GM20431 (cell line): ENCODE results near the gene CD163L1.

Experiments used
- in situ Hi-C: fragments of 300-500 bp; cut with MseI, MboI; formaldehyde crosslinking; loops from one replicate; pipeline ENCODE4 v1.15.0; 2020; ENCODE audit warnings: low sequenced_read_pairs; ENCODE audit not compliant: unreplicated experiment

CD163L1 gene

DNA sequence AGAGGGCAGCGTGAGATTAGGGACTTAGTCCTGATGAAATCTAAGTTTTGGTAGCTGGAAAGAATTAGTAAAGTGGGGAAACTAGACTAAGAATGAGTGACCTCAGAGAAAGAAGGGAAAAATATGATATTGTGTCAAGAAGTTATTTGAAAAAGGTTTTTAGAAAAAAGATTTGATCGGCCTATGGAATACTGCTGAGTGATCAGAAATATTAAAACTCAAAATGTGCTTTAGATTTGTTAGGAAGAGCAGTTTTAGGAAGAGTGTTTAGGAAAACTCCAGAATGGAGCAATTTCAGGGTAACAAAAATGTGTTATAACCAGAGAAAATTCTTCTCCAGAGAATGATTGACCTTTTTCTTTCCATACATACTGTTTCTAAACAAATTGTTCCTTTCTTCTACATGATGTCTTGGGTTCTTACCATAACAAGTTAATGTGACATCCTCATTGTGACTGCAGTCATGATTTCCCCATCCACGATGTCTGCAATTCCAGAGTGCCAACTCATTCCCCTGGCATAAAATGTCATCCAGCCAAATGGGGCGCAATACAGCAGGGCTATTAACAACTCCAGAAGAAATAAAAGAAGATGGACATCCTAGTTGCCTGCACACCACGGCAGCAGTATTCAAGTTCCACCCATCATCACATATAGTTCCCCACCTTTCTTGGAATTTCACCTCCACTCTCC is 11.8 kb downstream of the CD163L1 start:
- in situ Hi-C loops = no loop called here

DNA sequence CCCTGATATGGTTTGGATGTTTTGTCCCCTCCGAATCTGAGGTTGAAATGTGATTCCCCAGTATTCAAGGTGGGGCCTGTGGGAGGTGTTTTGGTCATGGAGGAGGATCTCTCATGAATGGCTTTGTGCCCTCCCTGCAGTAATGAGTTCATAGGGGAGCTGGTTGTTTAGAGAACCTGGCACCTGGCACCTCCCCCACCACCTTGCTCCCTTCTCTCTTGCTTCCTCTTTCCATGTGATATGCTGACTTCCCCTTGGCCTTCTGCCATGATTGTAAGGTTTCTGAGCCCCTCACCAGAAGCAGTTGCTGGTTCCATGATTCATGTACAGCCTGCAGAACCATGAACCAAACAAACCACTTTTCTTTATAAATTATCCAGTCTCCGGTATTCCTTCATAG is 32.6 kb downstream of the CD163L1 start:
- in situ Hi-C loops = no loop called here

DNA sequence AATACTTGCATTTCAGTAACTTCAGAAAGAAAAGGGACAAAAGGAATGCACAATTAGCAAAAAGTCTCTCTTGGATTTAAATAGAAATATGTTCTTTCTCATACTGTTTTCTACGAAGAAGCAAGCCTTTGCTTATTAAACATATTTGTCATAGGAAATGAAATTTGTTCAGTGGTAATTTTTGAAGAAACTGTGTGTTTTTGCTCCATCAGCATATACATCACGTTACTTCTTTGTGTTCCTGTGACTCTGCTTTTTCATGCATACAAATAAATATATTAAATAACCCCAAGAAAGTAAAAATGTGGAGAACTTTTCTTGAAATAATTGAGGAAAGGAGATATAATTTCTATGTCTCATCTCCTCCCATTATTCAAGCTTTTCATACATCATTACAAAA is 39.7 kb downstream of the CD163L1 start:
- in situ Hi-C loops = no loop called here

DNA sequence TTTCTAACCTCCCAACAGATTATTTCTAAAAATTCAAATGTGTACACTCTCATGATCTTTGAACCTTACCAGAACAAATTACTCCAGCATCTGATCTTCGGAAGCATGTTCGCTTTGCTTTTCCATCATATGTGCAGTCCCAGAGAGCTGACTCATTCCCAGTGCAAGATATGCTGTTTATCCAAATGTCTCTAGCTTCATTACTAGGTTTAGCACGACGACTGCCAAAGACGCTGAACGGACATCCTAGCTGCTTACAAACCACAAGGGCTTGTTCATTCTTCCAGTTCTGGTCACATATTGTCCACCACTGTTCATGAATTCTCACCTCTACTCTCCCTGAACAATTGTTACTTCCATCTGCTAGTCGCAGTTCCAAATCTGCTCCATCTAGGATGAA is 40.5 kb downstream of the CD163L1 start:
- in situ Hi-C loops = no loop called here

DNA sequence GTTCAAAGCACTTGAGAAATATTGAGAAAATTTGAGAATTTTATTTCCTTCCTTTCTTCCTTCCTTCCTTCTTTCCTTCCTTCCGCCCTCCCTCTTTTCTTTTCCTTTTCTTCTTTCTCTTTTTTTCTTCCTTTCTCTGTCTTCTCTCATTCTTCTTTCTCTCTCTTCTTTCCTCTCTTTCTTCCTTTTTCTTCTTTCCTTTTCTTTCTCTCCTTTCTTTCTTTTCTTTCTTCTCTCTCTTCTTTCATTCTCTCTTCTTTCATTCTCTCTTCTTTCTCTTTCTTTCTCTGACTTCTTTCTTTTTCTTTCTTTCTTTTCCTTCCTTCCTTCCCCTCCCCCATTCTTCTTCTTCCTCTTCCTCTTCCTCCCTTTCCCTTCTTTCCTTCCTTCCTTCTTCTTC is 44.9 kb downstream of the CD163L1 start:
- in situ Hi-C loops = no loop called here

DNA sequence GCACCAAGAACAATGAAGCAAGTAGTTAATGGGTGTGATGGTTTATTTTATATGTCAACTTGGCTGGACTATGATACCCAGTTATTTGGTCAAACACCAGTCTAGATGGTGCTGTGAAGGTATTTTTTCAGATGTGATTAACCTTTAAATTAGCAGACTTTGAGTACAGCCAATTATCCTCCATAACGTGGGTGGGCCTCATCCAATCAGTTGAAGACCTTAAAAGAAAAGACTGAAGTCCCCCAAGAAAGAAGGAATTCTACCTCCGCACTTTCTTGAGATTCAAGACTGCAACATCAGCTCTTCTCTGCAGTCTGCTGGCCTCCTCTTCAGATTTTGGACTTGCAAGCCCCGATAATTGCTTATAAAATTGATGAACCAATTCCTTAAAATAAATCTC is 47.5 kb downstream of the CD163L1 start:
- in situ Hi-C loops = no loop called here

DNA sequence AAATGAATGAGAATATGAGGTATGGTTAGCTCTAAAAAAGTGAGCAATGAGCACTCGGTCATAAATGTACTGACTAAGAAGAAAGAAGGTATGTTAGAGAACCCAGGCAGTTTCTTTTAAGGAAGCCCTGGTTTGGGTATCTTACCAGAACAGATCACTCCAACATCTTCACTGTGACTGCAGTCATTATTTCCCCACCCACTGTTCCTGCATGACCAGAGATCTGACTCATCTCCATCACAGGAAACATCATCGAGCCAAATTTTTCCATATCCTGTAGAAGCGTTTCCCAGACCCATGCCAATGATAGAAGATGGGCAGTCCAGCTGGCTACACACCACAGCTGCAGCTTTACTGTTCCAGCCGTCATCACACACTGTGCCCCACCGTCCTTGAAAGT is 48.0 kb downstream of the CD163L1 start:
- in situ Hi-C loops = no loop called here

DNA sequence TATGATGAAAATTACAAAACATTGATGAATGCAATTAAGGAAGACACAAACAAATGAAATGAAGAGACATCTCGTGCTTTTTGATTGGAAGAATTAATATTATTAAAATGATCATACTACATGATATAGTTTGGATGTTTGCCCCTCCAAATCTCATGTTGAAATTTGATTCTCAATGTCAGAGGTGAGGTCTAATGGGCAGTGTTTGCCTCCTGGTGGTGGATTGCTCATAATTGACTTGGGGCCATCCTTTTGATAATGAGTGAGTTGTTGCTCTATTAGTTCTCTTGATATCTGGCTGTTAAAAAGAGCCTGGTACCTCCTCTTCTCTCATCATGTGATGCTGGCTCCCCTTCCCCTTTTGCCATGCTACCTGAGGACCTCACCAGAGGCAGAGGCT is 56.7 kb downstream of the CD163L1 start:
- in situ Hi-C loops = no loop called here

DNA sequence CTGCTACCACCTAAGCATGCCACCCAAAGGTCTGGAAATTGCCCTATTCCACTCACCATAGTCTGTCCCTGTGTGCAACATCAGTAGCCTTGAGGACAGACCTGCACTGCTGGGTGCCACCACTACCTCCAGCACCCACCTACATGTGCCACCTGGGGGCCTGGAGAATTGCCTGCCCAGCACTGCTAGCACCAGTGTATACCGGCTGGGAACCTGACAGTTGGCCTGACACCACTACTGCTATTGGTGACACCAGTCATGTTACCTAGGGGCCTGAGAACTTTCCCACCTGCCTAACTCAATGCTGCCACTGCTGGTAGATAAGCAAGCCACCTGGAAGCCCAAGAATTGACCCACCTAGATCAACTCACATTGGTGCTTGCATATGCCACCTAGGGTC is 60.8 kb downstream of the CD163L1 start:
- in situ Hi-C loops = no loop called here

DNA sequence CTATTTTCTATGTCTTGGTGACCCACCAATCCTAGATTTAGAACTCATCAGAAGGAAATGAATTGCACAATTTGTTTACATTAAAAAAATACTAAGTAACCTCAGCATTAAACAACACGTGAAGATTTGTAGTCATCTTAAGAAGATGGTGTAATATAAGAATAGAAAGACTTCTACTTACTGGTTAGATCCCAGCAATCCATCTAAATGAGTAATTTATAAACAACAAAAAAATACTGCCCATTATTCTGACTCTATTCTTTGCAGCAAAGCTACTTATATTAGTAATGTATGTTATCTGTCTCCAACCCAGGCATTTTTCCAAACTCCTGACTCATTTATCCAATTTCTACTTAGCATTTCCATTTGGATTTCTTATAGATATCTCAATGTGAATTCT is 67.8 kb downstream of the CD163L1 start:
- in situ Hi-C loops = no loop called here

DNA sequence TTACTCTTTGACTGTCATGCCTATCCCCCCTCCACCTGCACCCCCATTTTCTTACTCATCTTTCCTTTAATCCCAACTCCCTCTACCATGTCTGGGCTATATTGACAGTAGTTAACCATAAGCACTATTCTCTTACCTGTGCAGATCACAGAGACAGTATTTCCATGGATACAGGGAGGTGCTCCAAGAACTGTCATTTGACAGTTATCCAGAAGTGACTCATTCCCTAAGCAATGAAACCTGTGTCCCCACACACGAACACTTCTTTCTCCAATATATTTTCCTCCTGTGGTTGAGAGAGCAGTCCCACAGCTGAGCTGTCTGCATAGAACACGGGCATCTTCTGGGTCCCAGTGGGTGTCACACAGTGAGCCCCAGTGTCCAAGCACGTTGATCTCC is 68.8 kb downstream of the CD163L1 start:
- in situ Hi-C loops = no loop called here

DNA sequence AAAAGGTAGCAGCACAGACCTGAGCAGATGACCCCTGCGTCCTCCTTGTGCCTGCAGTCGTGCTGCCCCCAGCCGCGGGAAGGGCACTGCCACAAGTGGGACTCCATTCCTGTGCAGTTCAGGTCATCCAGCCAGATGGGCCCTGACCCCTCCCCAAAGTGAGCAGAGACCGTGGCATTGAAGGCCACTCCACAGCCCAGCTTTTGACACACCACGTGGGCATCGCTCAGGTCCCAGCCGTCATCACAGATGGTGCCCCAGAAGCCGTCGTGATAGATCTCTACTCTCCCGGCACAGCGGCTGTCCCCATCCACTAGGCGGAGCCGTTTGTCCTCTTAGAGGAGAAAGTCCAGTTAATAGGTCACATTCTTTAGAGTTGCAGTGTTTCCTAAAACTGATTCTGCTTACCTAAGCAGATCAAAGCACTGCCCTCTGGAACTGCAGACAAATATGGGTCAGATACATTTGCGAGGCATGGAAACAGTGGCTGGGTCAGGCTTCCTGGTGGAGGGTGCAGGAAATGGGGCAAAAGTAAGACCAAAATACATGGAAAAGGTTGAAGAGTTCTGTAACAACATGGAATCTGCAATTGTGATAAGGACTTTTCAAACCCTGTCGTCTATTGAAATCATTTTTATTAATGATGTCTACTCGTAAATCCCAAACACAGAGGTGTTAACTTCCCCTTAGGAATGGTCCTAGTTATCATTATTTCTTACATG is 69.4 kb downstream of the CD163L1 start:
- in situ Hi-C loops = no loop called here

DNA sequence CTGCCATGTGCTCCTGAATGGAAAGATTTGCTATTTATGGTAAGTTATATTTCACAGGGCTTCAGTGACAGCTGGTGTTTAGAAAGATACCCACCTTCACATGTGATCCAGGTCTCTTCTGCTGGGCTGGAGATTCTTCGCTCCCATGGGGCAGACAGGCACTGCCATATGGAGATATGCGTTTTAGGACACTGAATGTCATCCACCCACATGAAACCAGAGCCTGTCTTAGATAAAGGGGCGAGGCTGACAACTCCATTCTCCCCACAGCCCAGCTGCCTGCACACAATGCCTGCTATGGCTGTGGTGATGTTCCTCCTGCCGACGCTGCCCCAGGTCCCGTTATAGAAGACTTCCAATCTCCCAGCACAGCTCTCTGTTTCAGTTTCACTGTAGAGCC is 70.7 kb downstream of the CD163L1 start:
- in situ Hi-C loops = no loop called here

DNA sequence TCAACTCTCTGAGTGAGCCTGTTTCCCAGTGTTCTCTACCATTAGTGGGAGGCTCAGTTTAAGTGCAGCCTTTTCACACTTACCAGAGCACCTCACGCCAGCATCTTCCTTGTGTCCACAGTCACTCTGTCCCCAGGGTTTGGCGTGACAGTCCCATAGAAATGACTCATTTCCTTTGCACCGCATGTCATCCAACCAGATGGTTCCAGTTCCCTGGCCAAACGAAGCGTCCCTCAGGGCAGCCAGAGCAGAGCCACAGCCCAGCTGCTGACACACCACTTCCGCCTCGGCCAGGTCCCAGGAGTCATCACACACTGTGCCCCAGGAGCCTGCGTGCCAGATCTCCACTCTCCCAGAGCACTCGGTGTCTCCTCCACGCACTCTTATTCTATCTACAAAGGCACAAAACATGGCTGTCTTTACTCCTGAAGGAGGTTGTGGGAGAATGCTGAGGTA is 74.7 kb downstream of the CD163L1 start:
- in situ Hi-C loops = no loop called here

DNA sequence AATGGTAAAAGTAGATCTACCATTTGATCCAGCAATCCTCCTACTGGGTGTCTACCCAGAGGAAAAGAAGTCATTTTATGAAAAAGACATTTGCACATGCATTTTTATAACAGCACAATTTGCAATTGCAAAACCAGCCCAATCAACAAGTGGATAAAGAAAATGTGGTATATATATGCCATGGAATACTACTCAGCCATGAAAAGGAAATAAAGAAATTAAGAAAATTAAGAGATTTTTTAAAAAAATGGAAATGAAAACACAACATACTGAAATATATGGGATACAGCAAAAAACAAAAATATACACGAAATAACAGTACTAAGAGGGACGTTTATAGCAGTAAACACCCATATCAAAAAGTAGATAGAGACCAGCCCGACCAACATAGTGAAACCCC is 81.2 kb downstream of the CD163L1 start:
- in situ Hi-C loops = no loop called here

DNA sequence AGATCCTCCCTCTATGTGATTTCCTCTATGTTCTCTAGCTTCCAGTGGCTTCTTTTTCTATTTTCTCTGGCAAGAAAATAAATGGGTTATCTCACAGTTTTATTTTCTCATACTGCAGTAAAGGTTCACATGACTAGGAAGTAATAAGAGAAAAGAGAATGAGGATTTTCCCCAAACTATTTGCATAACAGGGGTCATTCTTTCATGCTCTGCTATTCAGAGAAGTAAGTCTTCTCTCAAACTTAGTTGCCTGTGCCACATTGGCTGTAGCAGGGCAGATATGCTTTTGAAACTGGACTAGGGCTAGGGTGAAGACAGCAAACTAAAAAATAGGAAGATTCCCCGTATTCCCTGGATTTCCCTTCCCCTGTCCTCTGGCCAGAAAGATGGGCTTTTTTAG is 82.7 kb downstream of the CD163L1 start:
- in situ Hi-C loops = no loop called here

DNA sequence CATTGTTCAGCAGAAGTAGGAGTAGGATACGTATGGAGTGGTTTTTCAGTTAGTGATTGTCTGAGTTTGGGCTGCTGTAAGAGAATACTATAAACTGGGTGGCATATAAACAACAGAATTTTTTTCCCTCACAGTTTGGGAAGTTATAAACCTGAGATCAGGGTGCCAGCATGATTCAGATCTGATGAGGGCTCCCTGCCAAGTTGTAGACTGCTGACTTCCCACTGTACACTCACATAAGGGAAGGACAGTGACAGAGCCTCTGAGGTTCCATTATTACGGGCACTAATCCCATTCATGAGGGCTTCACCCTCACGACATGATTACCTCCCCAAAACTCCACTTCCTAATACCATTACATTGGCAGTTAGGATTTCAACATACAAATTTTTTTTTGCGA is 89.4 kb downstream of the CD163L1 start:
- in situ Hi-C loops = no loop called here

DNA sequence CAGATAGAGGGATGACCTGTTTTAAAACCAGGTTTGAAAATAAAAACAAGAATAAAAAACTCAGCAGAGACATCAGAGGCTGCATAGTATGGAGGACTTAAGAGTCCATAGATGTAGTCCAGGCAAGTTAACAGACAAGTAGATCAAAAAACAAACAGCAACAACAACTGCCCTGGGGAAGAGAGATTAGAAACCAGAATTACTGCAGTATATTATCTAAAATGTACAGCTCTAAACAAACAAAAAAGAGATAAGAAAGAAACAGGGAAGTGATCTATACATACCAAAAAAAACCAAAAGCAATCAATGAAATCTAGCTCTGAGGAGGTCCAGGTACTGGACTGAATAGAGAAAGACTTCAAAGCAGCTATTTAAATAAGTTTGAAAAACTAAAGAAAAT is 91.3 kb downstream of the CD163L1 start:
- in situ Hi-C loops = no loop called here

DNA sequence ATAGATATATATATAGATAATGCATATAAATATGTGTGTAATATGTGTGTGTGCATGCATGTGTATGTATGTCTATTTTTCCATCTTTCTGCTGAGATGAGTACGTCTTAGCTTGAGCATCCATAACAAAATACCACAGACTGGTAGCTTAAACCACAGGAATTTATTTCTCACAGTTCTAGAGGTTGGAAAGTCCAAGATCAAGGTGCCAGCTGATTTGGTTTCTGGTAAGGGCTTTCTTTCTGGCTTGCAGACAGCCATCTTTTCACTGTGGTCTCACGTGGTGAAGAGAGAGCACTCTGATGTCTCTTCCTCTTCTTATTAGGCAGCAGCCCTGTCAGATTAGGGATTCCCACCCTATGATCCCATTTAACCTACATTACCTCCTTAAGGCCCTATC is 92.8 kb downstream of the CD163L1 start:
- in situ Hi-C loops = no loop called here

DNA sequence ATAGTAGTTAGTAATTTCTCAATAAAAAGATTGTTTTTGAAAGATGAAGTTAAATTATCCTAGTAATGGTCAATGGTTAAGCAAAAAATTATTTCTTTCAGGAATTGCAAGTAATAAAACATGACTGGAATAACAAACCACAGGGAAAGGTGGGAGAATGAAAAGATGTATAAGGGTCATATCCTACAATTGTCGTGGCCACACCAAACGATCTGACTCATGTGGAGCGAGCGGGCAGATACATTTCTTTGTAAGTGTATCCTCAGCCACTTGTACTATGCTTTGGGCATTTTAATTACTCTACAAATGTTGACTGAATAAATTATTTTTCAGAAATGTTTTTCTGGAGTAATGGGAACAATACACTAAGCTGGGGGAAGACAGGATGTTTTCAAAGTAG is 94.5 kb downstream of the CD163L1 start:
- in situ Hi-C loops = no loop called here

DNA sequence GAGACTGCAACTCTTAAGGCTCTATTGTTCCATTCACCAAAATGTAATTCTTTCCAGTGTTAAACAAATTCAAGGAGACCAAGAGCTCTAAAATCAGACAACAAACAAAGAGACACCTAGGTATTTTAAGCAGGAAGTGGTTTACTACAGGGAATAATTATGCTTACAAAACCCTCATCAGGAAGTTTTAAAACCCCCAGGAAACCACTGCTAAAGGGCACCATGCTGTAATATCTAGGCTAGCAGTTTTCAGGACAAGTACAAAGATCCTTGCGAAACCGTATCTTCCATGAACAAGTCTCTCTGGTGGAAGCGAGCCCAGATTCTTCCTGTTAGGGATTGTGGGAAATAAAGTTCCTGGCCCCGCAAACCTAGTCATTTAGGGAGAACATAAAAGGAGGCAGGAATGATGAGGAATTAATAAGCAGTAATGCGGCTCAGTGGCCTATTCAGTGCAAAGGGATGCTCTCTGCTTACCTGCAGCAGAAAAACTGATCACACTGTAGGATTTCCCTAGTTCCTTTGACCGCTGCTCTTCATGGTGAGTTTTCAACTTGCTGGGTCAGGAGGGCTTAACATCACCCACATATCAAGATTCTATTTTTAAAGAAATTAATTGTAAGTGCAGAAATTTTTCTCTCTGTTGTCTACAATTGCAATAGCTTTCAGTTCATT is 97.3 kb downstream of the CD163L1 start:
- in situ Hi-C loops = no loop called here
